Endothelial cell of umbilical vein (primary cell): ENCODE data around the gene WDTC1. TPM values are rescaled to one million over a fixed set of nuclear protein-coding genes. Genes with fewer than 3 reads are reported as not detected.

Source experiments
- BruUV-seq: library from RNA; stranded (reverse); fragments of 400-500 nt; replicated peaks from 2 replicates; lab custom pipeline; 2021; lab: Mats Ljungman, UMichigan
- CTCF ChIA-PET: fragments of 300-600, 350-600 bp; sonication (Branson Sonifier 250); formaldehyde crosslinking; loops from one replicate; lab custom pipeline; 2021; ENCODE audit warnings: antibody characterized with exemption, inconsistent platforms; lab: Charles Lee
- POLR2A ChIA-PET: fragments of 300-600, 350-600 bp; sonication (Branson Sonifier 250); formaldehyde crosslinking; loops from one replicate; lab custom pipeline; 2021; ENCODE audit warnings: antibody characterized with exemption, inconsistent platforms; lab: Charles Lee
- DNase-seq: peaks from one replicate; pipeline ENCODE4 v3.0.0-alpha.2; 2011; ENCODE audit warnings: low read depth, low spot score
- FAIRE-seq: peaks from 2 replicates; lab custom pipeline; 2011; peaks lifted over from hg19 to GRCh38; lab: Jason Lieb, UNC
- H2AFZ ChIP-seq: 2 replicates; pipeline ENCODE4 v1.6.0; 2012; ENCODE audit warnings: low read depth, low read length, control low read depth, inconsistent platforms
- H3K27ac ChIP-seq: 2 replicates; pipeline ENCODE4 v1.5.1; 2011; ENCODE audit warnings: low read depth, mild to moderate bottlenecking, control low read depth, low read length, moderate library complexity; ENCODE audit not compliant: insufficient read depth
- H3K27me3 ChIP-seq, 2 experiments: 2 replicates each; pipeline versions ENCODE4 v1.6.0 to v1.6.1; 2011; ENCODE audit warnings: low read length in 2 of 2, mixed read lengths in 1 of 2; ENCODE audit not compliant: control insufficient read depth in 2 of 2, insufficient read depth in 2 of 2
- H3K36me3 ChIP-seq, 2 experiments: 2 replicates in 1 of 2; 3 replicates in 1 of 2; pipeline ENCODE4 v1.5.1; 2011; ENCODE audit warnings: low read length in 2 of 2, mild to moderate bottlenecking in 1 of 2, moderate library complexity in 1 of 2; ENCODE audit not compliant: control insufficient read depth in 2 of 2, insufficient read depth in 2 of 2; ENCODE audit errors: extremely low read depth in 1 of 2
- H3K4me1 ChIP-seq: 3 replicates; pipeline ENCODE4 v1.5.1; 2011; ENCODE audit warnings: mild to moderate bottlenecking, low read length; ENCODE audit not compliant: control insufficient read depth, insufficient read depth; ENCODE audit errors: extremely low read depth
- H3K4me2 ChIP-seq: 2 replicates; pipeline ENCODE4 v1.6.1; 2011; ENCODE audit warnings: low read length, control low read depth, mixed read lengths; ENCODE audit not compliant: insufficient read depth
- H3K4me3 ChIP-seq, 3 experiments: fragments of 200-600 bp in 1 of 3; sonication (generic), shearing (Covaris generic) in 1 of 3; replicated peaks in 1 of 3; 2 replicates each; pipeline ENCODE4 v1.5.1; 2011 to 2016; ENCODE audit warnings: control low read depth in 3 of 3, low read length in 3 of 3, mild to moderate bottlenecking in 2 of 3, inconsistent platforms in 1 of 3, low read depth in 1 of 3, moderate library complexity in 1 of 3; ENCODE audit not compliant: insufficient read depth in 1 of 3
- H3K79me2 ChIP-seq: 2 replicates; pipeline ENCODE4 v1.6.0; 2012; ENCODE audit warnings: low read length, inconsistent platforms; ENCODE audit not compliant: control insufficient read depth, insufficient read depth
- H3K9ac ChIP-seq: replicated peaks from 2 replicates; pipeline ENCODE3; 2011; ENCODE audit warnings: low read length, control low read depth; ENCODE audit not compliant: insufficient read depth; ENCODE audit errors: extremely low read depth
- H3K9me1 ChIP-seq: replicated peaks from 3 replicates; pipeline ENCODE4 v1.6.0; 2011; ENCODE audit warnings: mild to moderate bottlenecking, low read length; ENCODE audit not compliant: control insufficient read depth, insufficient read depth; ENCODE audit errors: extremely low read depth
- H3K9me3 ChIP-seq: replicated peaks from 2 replicates; pipeline ENCODE4 v1.5.1; 2012; ENCODE audit warnings: low read length, inconsistent platforms; ENCODE audit not compliant: control insufficient read depth, insufficient read depth
- H4K20me1 ChIP-seq: replicated peaks from 2 replicates; pipeline ENCODE3; 2011; ENCODE audit warnings: mild to moderate bottlenecking, low read length; ENCODE audit not compliant: control insufficient read depth, insufficient read depth; ENCODE audit errors: extremely low read depth
- CTCF ChIP-seq, 2 donors: IDR thresholded peaks; 1 replicate in 1 of 2; 2 replicates in 1 of 2; pipeline ENCODE4 v1.5.1; 2011; ENCODE audit warnings: low read length in 2 of 2, mild to moderate bottlenecking in 2 of 2, moderate library complexity in 2 of 2, control low read depth in 1 of 2, inconsistent platforms in 1 of 2, low read depth in 1 of 2; ENCODE audit not compliant: insufficient read depth in 1 of 2; ENCODE audit errors: extremely low read depth in 1 of 2
- FOS ChIP-seq: IDR thresholded peaks from 2 replicates; pipeline ENCODE4 v1.6.1; 2011; ENCODE audit warnings: mild to moderate bottlenecking, low read length, moderate library complexity, borderline replicate concordance; ENCODE audit not compliant: insufficient read depth
- GATA2 ChIP-seq: IDR thresholded peaks from 2 replicates; pipeline ENCODE4 v1.7.0; 2011; ENCODE audit warnings: low read depth, mild to moderate bottlenecking, moderate library complexity, mixed read lengths, low read length; ENCODE audit not compliant: insufficient read length, insufficient read depth
- JUN ChIP-seq: IDR thresholded peaks from 2 replicates; pipeline ENCODE4 v1.6.1; 2011; ENCODE audit warnings: borderline replicate concordance, low read depth; ENCODE audit not compliant: insufficient read length, insufficient read depth
- MAX ChIP-seq: IDR thresholded peaks from 2 replicates; pipeline ENCODE4 v1.6.1; 2011; ENCODE audit not compliant: insufficient read depth, insufficient read length
- MYC ChIP-seq: IDR thresholded peaks from one replicate; pipeline ENCODE4 v1.6.1; 2011; ENCODE audit warnings: mild to moderate bottlenecking, low read depth, low read length
- POLR2A ChIP-seq: IDR thresholded peaks from 2 replicates; pipeline ENCODE4 v1.6.1; 2012; ENCODE audit warnings: low read depth, mild to moderate bottlenecking, control low read depth, low read length
- POLR2AphosphoS5 ChIP-seq: IDR thresholded peaks from 2 replicates; pipeline ENCODE4 v1.6.1; 2012; ENCODE audit warnings: low read depth, mild to moderate bottlenecking, control low read depth, low read length, moderate library complexity; ENCODE audit not compliant: insufficient read depth
- dilution Hi-C: fragments of 300-500 bp; cut with MboI; formaldehyde crosslinking; loops from one replicate; pipeline ENCODE4 v1.15.0; 2019; ENCODE audit warnings: low sequenced_read_pairs; ENCODE audit not compliant: extremely low pct_ligation_motif_present
- intact Hi-C: fragments of 100-400 bp; cut with micrococcal nuclease; formaldehyde crosslinking; loops from one replicate; pipeline ENCODE4 v1.10.0; 2022
- polyA plus RNA-seq, 4 experiments: library from polyadenylated mRNA; depleted of rRNA in 3 of 4; stranded (reverse) in 3 of 4; unstranded in 1 of 4; fragments of >200 nt; gene quantifications; 2 replicates each; pipeline versions ENCODE4 v1.2.1 to v1.2.3, GENCODE V29; 2011 to 2012; ENCODE audit warnings: missing spikeins in 1 of 4
- total RNA-seq: library from RNA; stranded (reverse); gene quantifications from 2 replicates; pipeline ENCODE4 v1.2.3, GENCODE V29; 2021

Gene WDTC1
- total and polyA plus RNA-seq, 2 donors (not counting 3 experiments of a cell fraction or from before 2014, with no cell fraction given), result 15.4 to 27.6 TPM

GRCh38 chr1:27217401-27217800 lies 17.0 kb upstream of the WDTC1 start:
- H3K36me3 ChIP-seq, result no peaks in the 10 kb centered on the region
- dilution Hi-C loops (no loop called here), intact Hi-C loops (no loop called here)
- no peak overlapping the region for H3K4me3 ChIP-seq
- ChIA-PET POLR2A (no interaction called here), CTCF (no interaction called here)
- no peak for FAIRE-seq
- BruUV-seq, result no TSS peak
- TF ChIP-seq MYC (no peak), GATA2 (no peak), MAX (no peak), POLR2AphosphoS5 (no peak), FOS (no peak), JUN (no peak), CTCF (IDR thresholded peaks at IDR 0.05; ENCODE audit: extremely low read depth in 1 of 2, insufficient read depth in 1 of 2, low read depth in 1 of 2, low read length in 2 of 2) (no peak), POLR2A (no peak)
- no peak for DNase-seq
- H2AFZ ChIP-seq, result no peak overlapping the region
- peaks cover 2% of the 10 kb centered on the region in 2 experiments for H3K27me3 ChIP-seq
- H3K9ac ChIP-seq, result no peak overlapping the region
- H4K20me1 ChIP-seq, result no peaks in the 10 kb centered on the region
- no peaks in the 10 kb centered on the region for H3K79me2 ChIP-seq
- H3K4me1 ChIP-seq, result no peaks in the 10 kb centered on the region
- no peaks in the 10 kb centered on the region for H3K9me1 ChIP-seq
- H3K4me2 ChIP-seq, result no peak overlapping the region
- no peaks in the 10 kb centered on the region for H3K9me3 ChIP-seq
- H3K27ac ChIP-seq, result no peak overlapping the region
